ENCODE measurements around the gene INHBC.
"Not testable (repeated sequence)": the region's sequence is repeated elsewhere in the genome, so short reads cannot be mapped to it uniquely, and the experiment has no call there.

Gene INHBC, protein sequence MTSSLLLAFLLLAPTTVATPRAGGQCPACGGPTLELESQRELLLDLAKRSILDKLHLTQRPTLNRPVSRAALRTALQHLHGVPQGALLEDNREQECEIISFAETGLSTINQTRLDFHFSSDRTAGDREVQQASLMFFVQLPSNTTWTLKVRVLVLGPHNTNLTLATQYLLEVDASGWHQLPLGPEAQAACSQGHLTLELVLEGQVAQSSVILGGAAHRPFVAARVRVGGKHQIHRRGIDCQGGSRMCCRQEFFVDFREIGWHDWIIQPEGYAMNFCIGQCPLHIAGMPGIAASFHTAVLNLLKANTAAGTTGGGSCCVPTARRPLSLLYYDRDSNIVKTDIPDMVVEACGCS

DNA sequence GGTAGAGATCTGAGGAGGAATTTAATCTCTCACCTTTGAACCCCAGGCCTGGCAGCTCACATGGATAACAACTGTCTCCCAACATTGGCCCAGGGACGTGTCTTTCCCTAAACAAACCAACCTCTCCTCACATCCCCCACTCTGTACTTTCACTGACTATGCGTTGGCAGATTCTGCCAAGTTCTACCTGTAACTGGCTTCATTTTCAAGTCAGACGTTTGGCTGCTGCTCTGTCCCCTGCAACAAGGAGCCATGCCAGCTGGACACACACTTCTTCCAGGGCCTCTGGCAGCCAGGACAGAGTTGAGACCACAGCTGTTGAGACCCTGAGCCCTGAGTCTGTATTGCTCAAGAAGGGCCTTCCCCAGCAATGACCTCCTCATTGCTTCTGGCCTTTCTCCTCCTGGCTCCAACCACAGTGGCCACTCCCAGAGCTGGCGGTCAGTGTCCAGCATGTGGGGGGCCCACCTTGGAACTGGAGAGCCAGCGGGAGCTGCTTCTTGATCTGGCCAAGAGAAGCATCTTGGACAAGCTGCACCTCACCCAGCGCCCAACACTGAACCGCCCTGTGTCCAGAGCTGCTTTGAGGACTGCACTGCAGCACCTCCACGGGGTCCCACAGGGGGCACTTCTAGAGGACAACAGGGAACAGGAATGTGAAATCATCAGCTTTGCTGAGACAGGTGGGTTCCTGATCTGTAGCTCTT, at the start of gene INHBC:
INHBC (plus strand) TSS at position 268 of the 707 bp plus-strand sequence; CDS start at position 371, 103 bp downstream.
- DNase-seq (ENCODE audit: low read depth, low spot score), result no peak

GRCh38 chr12:57385586-57385985, 49.0 kb upstream of the INHBC start:
- no peak for DNase-seq (ENCODE audit: low read depth, low spot score)

GRCh38 chr12:57386187-57386720, 48.3 kb upstream of the INHBC start:
- no peak for DNase-seq (ENCODE audit: low read depth, low spot score)

DNA sequence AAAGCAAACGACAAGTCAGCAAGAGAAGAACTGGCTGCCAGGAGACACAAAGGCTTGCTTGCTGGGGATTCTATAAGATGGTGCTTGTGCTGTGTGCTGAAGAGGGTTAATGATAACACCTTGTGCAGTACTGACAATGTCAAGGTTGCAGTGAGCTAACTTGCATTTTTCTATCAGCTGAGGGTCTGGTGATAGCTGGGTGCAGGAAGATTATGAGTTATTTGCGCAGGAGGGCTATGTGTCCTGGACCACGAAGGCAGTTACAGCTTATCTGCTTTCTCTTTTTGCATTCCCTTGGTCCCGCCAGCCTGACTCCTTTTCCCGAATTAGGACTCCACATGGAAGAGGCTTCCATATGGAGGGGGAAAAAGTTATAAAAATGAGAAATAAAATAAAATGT, 46.2 kb upstream of the INHBC start:
- no peak for DNase-seq (ENCODE audit: low read depth, low spot score)

DNA sequence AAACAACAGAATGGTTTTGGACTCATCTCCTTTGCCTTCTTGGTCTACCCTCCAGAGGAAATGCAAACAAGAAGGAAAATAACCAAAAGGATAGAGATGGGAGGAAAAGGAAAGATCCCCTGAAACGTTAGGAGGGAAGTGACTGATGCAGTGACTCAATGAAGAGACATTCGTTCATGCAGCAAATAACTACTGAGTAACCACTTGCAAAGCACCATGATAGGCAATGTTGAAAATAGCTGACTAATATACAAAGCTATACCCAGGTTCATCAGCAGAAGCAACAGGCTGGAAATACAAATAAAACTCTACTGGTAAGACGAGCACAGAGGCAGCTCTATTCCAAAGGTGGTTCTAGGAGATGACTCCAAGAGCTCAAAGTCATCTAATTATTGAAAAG, 45.6 kb upstream of the INHBC start:
- DNase-seq (ENCODE audit: low read depth, low spot score), result no peak

DNA sequence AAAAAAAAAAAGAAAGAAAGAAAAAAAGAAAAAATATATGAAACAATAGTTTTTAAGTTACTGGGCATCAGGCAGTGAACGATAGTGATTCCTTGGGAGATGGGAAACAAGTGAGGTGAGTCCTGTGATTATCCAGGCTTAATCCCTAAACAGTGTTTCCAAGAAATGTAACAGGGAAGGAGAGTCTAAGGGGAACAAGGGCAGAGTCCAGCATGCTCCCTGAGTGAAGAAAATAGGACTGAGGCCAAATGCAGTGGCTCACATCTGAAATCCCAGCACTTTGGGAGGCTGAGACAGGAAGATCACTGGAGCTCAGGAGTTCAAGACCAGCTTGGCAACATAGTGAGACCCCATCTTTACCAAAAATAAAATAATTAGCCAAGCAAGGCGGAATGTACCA, 44.4 kb upstream of the INHBC start:
- DNase-seq (ENCODE audit: low read depth, low spot score), result no peak

DNA sequence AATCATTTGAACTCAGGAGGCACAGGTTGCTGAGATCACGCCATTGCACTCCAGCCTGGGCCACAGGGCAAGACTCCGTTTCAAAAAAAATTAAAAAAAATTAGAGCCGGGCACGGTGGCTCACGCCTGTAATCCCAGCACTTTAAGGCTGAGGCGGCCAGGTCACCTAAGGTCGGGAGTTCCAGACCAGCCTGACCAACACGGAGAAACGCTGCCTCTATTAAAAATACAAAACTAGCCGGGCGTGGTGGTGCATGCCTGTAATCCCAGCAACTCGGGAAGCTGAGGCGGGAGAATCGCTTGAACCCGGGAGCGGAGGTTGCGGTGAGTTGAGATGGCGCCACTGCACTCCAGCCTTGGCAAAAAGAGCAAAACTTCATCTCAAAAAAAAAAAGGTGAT, 39.5 kb upstream of the INHBC start:
- no peak for DNase-seq (ENCODE audit: low read depth, low spot score)

DNA sequence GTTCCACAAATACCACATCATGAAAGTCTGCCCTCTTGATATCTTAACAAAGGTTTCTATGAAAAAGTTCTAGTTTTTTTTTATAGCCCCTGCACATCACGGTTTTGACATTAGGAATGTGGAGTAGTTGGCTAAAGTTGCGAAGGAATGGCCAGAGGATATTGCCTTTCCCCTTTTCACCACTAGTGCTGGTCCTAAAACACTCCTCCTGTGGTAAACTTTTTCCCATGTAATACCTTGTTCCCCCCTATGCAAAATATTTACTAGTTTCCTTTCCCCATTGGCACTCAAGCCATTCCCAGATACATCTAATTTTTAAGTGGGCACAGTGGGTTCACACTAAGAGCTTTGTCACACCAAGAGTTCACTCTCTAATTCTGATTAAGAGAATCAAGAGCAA, 37.1 kb upstream of the INHBC start:
- no peak for DNase-seq (ENCODE audit: low read depth, low spot score)

GRCh38 chr12:57399718-57400463, 34.7 kb upstream of the INHBC start:
- DNase-seq (ENCODE audit: low read depth, low spot score), result not testable (repeated sequence)

DNA sequence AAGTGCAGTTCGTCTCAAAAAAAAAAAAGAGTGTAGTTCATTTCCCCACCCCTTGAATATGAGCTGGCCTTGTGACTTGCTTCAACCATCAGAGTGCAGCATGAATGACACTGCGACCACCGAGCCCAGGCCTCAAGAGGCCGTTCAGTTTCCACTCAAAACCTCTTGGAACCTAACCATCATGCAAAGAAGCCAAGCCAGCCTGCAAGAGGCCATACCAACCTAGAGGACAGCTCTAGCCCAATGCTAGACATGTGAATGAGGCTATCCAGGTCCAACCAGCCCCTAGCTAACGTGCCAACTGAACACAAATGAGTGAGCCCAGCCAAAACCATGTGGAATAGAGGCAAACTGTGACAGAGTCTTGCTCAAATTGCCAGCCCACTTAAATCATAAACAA, 33.4 kb upstream of the INHBC start:
- DNase-seq (ENCODE audit: low read depth, low spot score), result no peak

GRCh38 chr12:57402156-57402555, 32.4 kb upstream of the INHBC start:
- not testable (repeated sequence) for DNase-seq (ENCODE audit: low read depth, low spot score)

DNA sequence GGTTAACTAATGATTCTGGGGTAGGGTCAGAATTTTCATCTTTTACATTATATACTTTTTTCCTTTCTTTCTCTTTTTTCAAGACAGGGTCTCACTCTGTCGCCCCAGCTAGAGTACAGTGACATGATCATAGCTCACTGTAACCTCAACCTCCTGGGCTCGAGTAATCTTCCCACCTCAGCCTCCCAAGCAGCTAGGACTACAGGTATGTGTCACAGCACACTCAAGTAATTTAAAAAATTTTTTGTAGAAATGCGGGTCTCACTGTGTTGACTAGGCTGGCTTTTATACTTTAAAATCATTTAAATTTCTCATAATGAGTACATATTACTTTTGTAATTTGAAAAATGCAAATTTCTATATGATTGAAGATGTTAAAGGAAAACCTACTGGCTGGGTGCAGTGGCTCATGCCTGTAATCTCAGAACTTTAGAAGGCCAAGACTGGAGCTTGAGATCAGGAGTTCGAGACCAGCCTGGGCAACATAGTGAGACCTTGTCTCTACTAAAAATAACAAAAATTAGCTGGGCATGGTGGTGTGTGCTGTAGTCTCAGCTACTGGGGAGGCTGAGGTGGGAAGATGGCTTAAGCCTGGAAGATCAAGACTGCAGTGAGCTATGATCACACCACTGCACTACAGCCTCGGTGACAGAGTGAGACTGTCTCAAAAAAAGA, 29.5 kb upstream of the INHBC start:
- no peak for DNase-seq (ENCODE audit: low read depth, low spot score)

DNA sequence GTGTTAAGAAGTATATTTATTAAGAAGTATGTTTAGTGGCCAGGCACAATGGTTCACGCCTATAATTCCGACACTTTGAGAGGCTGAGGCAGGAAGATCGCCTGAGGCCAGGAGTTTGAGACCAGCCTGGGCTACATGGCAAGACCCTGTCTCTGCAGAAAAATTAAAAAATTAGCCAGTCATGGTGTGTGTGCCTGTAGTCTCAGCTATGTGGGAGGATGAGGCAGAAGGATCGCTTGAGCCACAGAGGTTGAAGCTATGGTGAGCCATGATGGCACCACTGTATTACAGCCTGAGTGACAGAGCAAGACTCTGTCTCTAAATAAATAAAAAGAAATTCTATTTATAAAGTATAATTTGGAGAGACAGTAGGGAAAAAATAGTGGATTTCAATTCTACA, 24.1 kb upstream of the INHBC start:
- DNase-seq (ENCODE audit: low read depth, low spot score), result no peak

DNA sequence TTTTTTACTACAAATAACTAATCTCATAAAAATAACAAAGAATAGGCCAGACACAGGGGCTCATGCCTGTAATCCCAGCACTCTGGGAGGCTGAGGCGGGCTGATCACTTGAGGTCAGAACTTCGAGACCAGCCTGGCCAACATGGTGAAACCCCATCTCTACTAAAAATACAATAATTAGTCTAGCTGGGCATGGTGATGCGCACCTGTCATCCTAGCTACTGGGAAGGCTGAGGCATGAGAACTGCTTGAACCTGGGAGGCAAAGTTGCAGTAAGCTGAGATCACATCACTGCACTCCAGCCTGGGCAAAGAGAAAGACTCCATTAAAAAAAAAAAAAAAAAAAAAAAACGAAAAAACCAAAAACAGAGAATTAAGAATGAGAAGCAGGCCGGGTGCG, 20.4 kb upstream of the INHBC start:
- not testable (repeated sequence) for DNase-seq (ENCODE audit: low read depth, low spot score)

DNA sequence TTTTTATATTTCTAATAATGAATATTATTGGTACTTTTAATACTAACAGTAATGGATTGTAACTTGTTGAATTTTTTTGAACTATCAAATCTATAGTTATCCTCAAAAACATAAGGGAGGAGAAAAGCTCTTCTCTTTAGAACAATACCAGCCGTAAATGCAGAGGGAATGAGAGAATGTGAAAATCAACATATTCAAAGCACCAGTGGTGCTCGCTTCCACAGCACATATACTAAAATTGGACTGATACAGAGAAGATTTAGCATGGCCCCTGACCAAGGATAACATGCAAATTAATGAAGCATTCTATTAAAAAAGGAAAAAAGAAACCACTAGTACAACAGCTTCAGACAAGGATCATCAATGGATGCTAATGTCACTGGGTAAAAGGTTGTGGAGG, 19.5 kb upstream of the INHBC start:
- DNase-seq (ENCODE audit: low read depth, low spot score), result no peak

DNA sequence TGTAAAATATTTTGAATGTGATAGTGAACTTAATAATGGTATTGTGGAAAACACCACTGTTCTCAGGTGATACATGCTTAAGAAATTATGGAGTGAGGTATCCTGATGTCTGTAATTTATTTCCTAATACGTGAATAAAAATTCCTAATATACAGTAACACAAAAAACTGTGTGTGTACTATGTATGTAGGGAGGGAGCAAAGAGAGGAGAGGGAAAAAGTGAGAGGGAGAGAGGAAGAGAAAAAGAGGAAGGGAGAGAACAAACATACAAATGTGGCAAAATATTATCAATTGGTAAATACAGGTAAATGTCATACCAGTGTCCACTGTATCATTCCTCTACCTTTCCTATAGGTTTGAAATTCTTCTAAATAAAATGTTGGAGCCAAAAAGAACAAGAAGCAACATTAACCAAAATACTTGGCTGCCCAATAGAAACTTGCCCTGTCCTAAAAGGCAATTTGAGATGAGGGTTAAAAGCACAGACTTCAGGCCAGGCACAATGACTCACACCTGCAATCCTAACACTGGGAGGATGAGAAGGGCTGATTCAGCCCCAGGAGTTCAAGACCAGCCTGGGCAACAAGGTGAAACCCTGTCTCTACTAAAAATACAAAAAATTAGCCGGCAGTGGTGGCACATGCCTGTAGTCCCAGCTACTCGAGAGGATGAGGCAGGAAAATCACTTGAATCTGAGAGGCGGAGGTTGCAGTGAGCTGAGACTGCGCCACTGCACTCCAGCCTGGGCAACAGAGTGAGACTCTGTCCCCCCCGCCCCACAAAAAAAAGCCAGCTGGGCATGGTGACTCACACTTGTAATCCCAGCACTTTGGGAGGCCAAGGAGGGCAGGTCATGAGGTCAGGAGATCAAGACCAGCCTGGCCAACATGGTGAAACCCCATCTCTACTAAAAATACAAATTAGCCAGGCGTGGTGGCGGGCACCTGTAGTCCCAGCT, 18.3 kb upstream of the INHBC start:
- DNase-seq (ENCODE audit: low read depth, low spot score), result no peak

DNA sequence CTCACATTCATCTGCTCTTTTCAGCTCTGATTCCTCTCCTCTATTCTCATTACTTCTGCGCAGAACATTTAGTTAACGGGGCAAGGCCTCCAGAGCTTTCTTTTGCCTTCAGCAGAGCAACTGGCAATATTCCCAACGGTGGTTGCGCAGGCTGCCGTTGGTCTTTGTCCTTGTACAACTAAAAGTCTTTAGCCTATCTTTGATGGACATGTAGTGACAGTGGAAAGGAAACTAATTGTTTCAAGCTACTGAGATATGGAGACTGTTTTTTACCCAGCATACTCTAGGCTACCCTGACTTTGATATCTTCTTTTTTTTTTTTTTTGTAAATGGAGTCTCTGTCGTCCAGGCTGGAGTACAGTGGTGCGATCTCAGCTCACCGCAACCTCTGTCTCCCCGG, 16.3 kb upstream of the INHBC start:
- no peak for DNase-seq (ENCODE audit: low read depth, low spot score)

DNA sequence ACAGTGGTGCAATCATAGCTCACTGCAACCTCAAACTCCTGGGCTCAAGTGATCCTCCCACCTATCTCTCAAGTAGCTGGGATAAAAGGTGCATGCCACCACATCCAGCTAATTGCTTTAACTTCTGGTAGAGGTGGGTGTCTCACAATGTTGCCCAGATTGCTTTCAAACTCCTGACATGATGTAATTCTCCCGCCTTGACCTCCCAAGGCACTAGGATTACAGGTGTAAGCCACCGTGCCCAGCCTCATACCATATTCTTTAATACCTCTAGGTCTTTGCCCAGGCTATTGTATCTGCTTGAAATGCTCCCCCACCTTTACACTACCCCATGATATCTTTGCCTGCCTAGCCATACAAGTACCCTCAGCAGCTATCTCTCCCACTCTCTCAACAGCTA, 15.1 kb upstream of the INHBC start:
- DNase-seq (ENCODE audit: low read depth, low spot score), result no peak

DNA sequence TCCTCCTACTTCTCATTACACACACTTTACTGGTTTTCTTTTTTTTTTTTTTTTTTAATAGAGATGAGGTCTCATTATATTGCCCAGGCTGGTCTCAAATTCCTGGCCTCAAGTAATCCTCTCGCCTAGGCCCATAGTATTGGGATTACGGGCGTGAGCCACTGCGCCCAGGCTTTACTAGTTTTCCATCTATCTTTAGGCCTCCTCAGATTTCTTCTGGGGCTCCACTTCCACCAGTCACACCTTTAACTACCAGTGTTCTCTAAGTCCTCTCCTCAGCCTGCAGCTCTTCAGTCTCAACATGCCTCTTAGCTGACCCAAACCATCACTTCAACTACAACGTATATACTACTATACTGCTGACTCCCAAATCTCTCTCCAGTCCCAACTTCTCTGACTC, 14.1 kb upstream of the INHBC start:
- DNase-seq (ENCODE audit: low read depth, low spot score), result no peak

GRCh38 chr12:57426948-57427347, 7.6 kb upstream of the INHBC start:
- DNase-seq (ENCODE audit: low read depth, low spot score), result not testable (repeated sequence)

DNA sequence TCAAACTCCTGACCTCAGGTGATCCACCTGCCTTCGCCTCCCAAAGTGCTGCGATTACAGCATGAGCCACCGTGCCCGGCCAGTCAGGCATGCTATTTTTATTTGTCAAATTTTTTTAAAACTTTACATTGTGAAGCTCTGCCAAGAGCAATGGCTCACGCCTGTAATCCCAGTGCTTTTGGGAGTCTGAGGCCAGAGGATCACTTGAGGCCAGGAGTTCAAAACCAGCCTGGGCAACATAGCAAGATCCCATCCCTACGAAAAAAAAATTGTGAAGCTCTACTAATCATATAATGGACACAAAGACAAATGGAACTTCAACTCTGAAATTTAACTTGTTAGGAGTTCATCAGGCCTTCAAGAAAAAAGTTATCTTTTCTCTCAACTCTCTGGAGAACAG, 5.6 kb upstream of the INHBC start:
- no peak for DNase-seq (ENCODE audit: low read depth, low spot score)
